Left colon (tissue), 2 donors: ENCODE measurements around the gene C20orf202. TPM values are rescaled to one million over a fixed set of nuclear protein-coding genes. Genes with fewer than 3 reads are reported as not detected.

Experiments
- ATAC-seq: fragments of 200-7000 bp; cut with Tn5 transposase; one replicate; pipeline ENCODE4 v1.9.1; 2020; ENCODE audit warnings: mild to moderate bottlenecking, moderate library complexity
- DNase-seq, 2 donors: peaks; one replicate each; pipeline ENCODE4 v3.0.0-alpha.2; 2020
- intact Hi-C, 2 donors: fragments of 100-400 bp; cut with DNase I in 1 of 2; cut with micrococcal nuclease in 1 of 2; formaldehyde crosslinking; loops; one replicate each; pipeline versions ENCODE4 v1.11.2 to v1.14.0; 2022; cut with DNase I, micrococcal nuclease
- total RNA-seq, 2 donors: library from RNA; stranded (reverse); fragmentation: NEBNext Ultra II Directional; extraction: Animal tissue kit (Norgen Biotek cat#: 25700); gene quantifications; one replicate each; pipeline ENCODE4 v1.2.1, GENCODE V29; 2021
- donor health status: DM: no; HTN: no; CAD: no.
- donor health status: DM: yes; HTN: yes; CAD: no.

C20orf202 gene
- total RNA-seq, 2 donors from 2014 or later: 0.18 to 0.59 TPM

DNA sequence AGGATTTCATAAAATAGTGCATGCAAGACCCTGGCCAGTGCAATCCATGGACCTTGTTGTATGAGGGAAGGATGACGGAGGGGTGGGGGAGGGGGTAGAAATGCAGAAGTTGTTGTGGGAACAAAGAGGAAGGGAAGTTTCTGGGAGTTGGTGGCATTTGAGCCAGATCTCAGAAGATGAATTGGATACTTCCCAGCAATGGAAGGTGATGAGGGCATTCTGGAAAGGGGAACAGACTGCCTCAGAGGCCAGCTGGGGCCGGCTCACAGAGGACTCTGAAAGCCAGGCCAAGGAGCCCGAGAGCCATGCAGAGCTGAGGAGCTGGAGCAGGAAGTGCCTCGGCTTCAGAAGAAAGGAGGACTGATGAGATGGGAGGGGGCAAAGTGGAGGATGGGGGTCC, 21.1 kb upstream of the C20orf202 start:
- DNase-seq: no peak
- intact Hi-C loops: no loop called here
- no peak for ATAC-seq

DNA sequence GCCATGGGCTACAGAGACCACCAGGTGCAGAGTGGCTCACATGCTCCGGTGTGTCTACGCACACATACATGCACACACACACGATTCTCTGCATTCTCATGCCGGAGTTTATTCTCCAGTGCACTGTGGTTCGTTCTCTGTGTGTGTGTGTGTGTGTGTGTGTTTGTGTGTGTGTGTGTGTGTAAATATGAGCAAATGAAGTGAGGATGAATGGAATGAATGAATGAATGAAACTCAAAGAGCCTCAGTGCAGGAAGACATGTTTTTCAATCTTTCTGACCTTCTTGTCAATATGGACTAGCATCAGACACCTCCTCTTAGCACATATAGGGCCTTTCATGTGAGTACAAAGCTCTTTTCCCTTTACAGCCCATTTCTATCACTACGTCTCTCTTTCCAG, 20.1 kb upstream of the C20orf202 start:
- intact Hi-C loops: no loop called here
- DNase-seq (no peak), ATAC-seq (no peak)

DNA sequence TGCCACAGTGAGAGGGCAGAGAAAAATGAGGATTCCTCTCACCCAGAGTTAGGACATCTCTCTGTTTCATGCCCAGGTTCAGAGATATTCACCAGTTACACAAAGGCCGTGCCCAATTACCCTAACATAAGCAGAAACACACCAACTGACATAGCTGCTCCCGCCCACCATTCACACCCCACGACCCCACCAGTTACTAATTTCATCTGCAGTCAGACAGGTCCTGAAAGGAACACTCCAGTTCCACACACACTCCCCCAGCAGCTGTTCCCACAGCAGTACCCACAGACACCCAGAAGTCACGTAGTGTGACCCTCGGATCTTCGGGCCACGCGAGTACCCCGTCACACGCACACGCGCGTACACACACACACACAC, 19.0 kb upstream of the C20orf202 start:
- ATAC-seq (no peak), DNase-seq (no peak)
- intact Hi-C loops: no loop called here

DNA sequence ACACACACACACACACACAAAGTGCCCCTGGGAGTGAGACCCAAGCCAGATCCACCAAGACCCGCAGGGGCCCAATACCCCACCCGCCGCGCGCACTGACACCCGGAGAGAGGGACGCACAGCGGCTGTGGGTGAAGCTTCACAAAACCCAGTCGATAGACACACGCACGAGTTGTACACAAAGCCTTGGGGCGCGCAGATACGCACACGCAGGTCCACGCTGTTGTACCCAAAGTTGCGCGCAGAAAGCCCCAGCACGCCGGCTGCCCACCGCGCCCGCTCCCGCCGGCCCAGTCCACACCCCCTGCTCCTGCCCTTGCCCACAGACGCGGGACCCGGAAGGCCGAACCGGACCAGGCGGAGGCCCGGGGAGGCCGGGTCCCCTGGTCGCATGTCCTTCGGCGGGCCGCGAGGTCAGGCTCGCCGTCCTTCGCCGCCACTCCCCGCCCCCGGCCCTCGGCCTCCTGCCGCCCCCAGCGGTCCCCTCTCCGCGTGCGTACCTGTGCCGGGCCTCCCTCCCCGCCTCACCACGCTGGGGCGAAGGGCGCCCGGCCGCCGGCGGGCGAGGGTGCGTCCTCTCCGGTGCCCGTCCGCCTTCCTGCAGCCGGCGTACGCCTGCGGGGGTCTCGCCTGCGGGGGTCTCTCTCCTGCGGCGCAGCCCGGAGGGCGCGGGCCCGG, 18.5 kb upstream of the C20orf202 start, which contains the start of gene TMEM74B:
TMEM74B (minus strand) TSS at position 344 of the 678 bp plus-strand sequence. CDS start 1,180 bp downstream, outside the sequence.
- intact Hi-C loops: no loop called here
- DNase-seq (peak in 1 of 2 donors; percentile 11), ATAC-seq (peak; percentile 42)

DNA sequence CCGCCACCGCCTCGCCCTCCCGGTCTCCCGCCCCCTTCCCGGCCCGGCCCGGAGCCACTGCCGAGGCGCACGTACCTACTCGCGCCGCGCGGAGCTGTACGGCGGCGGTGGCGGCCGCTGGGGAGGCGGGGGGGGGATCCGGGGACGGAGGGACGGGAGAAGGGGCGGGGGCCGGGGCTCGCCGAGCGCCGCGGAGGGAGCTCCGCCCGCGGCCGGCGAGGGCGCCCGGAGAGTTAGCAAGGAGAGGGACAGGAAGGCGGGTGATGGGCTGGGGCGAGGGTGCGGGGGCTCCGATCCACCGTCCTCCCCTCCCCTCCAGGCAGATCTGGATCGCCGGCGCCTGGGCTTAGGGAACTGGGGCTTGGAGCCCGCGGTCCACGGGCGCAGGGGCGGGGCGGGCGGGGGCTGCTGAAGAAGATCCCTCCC, 17.9 kb upstream of the C20orf202 start:
- DNase-seq: peak in 1 of 2 donors; percentile 10
- ATAC-seq: peak; percentile 38
- intact Hi-C loops: no loop called here

DNA sequence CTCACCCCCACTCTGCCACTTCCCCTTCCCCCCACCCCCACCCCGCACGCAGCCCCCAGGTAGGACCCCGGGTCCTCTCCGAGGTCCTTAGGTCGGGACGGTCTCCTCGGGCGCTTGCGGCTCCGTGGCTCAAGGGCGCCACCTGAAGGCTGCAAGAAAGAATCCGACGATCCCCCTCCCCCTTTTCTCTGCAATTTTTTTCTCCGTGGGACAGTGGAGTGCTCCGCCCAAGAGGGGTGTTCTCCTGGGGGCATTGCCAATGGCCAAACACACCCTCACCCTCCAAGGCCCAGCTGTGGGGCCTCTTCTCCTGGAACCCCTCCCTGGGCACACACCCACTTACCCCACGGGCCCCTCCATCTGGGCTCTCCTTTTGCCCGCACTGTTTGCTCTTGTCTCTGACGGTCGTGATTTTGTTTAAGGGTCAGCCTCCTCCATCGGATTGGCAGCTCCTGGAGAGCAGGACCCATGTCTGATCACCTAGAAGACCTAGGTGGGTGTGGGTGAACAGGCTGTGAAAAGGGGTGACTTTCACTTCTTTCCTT, 17.4 kb upstream of the C20orf202 start:
- ATAC-seq (peak; percentile 68), DNase-seq (peak; percentile 37 to 50)
- intact Hi-C loops: no loop called here

DNA sequence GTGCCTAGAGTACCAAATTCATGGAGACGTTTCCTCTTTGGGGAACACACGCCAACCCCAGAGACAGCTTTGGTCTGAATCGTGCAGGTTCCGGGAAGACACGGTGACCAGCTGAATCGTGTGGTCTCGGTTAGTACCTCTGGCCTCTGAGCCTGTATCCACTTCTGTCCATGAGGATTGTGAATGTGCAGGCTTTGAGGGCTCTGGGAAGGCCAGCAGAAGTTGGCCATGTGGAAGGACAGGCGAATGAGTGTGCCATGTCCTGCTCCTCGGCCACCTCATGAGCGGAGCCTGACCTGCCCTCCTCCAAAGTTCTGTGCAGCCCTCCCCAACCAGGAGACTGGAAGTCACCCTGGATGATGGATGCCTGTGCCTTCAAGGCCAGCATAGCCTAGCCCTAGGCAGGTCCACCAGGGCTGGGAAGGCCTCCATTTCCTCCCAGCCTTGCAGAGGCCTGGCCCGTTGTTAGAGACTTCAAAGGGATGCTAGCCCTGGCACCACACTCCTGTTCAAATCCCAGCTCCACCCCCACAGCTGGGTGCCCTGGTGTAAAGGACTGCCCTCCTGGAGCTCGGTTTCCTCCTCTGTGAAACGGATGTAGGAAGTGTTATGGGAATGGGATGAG, 16.8 kb upstream of the C20orf202 start:
- intact Hi-C loops: no loop called here
- ATAC-seq: no peak
- DNase-seq: no peak

DNA sequence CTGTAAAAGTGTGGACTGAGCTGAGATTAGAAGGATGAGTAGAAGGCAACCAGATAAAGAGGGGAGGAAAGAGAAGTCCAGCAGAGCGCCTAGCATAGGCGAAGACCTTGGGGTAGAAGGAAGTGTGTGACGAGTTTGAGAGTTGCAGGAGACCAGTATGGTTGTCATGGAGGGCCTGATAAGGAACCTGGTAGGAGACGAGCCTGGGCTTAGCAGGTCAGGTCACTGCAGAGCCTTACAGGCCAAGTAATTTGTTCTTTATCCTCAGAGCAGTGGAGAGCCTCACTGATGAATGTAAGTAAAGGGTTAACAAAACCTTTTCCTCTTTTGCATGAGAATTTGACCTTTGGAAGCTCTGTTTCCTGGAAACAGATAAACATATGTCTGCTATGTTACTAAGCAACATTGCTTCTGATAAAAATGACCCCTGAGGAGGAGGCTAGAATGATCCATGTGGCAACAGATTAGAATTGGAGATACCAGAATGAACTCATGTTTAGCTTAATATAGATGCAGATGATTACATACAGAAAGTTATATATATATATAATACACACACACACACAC, 15.6 kb upstream of the C20orf202 start:
- DNase-seq (no peak), ATAC-seq (peak; percentile 57)
- intact Hi-C loops: no loop called here

DNA sequence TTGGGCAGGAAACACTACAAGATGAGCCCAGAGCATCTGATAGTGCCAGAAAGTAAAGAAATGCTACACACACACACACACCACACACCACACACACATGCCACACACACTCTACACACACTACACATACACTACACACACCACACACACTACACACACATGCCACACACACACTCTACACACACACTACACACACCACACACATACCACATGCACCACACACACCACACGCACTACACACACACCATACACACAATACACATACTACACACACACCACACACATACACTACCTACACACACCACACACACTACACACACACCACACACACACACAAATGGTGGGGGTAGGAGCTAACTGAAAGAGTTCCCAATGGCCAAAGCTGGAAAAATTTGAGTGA, 14.9 kb upstream of the C20orf202 start:
- ATAC-seq: no peak
- no peak for DNase-seq
- intact Hi-C loops: no loop called here

DNA sequence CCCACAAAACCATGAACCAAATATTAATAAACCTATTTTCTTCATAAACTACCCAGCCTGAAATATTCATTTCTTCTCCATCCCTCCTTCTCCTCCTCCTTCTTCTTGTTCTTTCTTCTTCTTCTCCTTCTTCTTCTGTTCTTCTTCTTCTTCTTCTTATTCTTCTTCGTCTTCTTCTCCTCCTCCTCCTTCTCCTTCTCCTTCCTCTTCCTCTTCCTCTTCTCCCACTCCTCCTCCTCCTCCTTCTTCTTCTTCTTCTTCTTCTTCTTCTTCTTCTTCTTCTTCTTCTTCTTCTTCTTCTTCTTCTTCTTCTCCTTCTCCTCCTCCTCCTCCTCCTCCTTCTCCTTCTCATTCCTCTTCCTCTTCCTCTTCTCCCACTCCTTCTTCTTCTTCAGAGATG, 13.4 kb upstream of the C20orf202 start:
- ATAC-seq (no peak), DNase-seq (no peak)
- intact Hi-C loops: no loop called here

DNA sequence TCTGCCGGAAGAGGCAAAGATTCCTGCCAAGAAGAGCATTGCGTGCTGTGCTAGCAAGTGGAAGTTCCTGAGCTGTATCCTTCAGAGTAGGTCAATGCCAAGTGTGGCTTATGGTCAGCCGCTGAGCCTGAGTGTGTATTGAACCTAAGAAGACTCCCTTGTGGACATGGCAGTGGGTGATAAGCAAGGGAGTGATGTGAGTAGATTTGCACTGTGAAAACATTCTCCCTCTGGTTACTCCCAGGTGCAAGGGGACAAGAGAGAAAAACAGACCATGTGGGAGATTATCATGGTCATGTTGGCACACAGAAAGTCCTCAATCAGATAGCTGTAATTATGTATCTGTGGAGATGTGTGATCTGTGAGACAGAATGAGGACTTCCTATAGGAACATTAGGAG, 12.4 kb upstream of the C20orf202 start:
- ATAC-seq: no peak
- DNase-seq: no peak
- intact Hi-C loops: no loop called here

DNA sequence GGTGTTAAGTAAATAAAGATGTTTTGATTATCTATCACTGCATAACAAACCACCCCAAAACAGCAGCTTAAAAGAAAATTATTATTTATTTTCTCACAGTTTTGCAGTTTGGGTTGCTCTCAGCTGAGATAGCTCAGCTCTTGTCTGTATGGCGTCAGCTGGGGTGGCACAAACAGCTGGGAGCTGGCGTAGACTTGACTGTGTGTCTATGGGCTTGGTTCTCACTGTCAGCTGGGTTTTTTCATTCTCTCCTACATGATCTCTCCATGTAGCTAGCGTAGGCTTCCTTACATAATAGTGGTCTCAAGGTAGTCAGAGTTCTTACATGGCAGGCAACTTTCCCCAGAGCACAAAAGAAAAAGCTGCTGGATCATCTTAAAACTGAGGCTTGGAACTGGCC, 12.0 kb upstream of the C20orf202 start:
- intact Hi-C loops: no loop called here
- no peak for ATAC-seq

DNA sequence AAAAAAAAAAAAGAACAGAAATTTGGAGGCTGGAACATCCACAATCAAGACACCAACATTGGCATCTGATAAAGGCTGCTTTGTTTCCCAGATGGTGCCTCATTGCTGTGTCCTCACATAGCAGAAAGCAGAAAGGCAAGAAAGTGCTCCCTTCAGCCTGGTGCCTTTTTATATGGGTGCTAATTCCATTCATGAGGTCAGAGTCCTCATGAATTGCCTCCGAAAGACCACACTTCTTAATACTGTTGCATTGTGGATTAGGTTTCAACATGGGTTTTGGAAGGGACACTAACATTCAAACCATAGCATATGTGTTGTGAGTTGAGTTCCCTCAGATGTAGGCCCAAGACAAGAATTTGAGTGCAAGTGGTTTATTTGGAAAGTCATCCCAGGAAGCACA, 8.0 kb upstream of the C20orf202 start:
- ATAC-seq (no peak), DNase-seq (no peak)
- intact Hi-C loops: no loop called here

More for the DNA sequence above, 12.0 kb upstream of the C20orf202 start:
- no peak for DNase-seq

DNA sequence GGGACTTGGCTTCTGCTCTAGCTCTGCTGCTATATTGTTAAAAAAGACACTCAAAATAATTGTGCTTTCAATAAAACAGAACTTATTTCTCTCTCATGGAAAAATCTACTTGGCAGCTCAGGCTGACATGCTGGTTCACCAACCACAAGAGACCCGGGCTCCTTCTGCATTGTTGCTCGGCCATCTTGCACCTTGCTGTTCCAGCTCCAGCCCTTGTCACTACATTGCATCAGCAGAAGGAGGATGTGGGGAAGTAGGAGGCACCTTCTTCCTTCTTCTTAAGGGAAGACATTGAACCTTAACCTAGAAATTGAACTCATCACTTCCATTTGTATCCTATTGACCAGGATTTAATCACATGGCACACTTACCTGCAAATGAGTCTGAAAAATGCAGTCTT, 6.6 kb upstream of the C20orf202 start:
- no peak for ATAC-seq
- no peak for DNase-seq
- intact Hi-C loops: no loop called here

DNA sequence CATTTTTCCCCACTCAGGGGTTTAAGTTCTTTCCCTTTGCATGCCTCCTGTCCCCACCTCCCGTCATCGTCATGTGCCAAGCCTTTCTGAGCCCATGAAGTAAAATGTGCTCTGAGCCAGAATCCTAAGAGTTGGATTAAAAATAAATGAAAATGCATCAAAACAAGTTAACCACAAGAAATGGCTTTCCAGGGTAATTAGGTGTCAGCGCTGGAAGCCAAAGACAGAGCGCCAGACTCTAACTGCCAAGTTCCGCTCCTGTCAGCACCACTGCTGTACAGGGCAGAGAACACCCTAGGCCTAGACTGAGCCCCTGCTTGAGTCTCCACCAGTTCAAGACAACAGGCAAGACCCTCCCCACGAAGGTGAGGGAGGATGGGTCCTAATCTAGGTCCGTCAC, 5.5 kb upstream of the C20orf202 start:
- intact Hi-C loops: no loop called here
- no peak for ATAC-seq
- DNase-seq: no peak

DNA sequence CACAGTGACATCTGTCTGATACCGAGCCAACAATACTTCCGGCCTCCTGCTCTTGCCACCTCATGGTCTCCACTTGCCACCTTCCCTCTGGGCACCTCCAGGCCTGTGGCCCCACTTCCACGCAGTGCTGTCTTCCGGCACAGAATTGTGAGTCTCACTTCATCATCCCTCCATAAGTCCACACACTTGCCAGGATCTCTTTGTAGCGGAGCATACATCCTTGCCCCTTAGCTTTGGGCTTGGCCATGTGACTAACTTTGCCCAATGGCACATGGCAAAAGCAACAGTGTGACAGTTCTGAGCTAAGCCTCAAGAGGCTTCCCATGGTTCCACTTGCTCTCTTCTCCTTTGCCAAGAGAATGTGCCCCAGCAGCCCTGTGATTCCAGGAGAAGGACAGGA, 4.5 kb upstream of the C20orf202 start:
- no peak for ATAC-seq
- DNase-seq: no peak
- intact Hi-C loops: no loop called here

DNA sequence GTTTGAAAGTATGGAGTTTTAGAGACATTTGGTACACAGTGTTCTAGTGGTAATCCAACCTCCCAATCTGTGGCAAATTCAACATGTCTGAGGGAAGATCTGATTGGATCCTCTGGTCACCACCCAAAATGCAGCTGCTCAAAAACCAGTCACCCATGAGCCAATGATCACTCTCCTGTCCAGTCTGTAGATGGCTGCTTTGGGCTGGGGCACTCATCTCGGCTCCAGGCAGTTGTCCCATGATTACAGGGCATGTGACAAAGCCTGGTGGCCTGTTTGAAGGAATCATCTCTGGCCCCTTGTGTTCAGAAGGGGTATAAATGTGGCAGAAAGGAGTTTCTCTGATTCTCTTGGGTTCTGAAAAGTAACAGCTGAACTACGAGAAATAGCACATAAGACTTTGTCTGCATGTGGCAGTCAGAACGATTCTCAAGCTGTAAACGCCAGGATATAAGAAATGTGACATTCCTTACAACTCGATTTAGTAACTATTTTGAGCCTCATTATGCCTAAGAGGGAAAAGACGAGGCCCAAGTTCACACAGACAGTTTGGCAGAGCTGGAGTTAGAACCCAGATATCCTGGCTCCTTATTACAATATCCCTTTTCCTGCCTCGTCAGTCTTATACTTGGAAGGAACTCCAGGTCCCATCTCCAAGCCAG, 3.9 kb upstream of the C20orf202 start:
- ATAC-seq (no peak), DNase-seq (no peak)
- intact Hi-C loops: no loop called here

DNA sequence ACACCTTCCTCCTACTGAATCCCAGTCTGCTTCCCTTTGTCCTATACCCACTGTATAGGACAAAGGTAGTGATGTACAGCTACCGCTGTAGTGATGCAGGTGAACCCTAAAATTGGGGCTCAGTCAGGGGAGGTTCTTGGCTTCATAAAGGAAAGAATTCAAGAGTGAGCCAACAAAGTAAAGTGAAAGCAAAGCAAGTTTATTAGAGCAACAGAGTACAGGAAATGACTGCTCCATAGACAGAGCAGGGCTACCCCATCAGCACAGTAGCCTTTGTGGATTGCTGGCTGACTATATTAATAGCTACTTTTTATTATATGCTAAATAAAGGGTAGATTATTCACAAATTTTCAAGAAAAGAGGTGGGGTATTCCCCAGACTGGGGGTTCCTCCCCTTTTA, 3.3 kb upstream of the C20orf202 start:
- intact Hi-C loops: loop anchor here in 1 of 2 donors (10.0 kb wide), 1 partner anchor 95 kb away; no protein-coding TSS in a partner anchor
- no peak for ATAC-seq

DNA sequence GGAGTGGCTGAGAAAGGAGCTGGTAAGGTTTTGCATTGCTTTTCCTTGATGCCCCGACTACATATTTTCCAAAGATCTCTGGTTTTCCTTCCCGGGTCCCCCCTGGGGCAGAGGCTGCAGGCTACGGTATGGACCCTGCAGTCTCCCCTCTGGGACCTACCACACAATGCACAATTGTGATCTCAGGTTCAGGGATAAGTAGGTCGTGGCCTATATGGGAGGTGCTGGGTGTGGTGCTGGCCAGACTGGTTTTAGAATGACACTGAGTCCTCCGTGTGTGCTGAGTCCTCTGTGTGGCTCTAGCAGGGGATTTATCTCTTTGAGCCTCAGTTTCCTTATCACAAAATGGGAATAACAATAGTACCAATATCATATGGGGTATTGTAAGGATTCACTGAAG, 376 bp downstream of the C20orf202 start:
- DNase-seq (no peak), ATAC-seq (peak; percentile 81)
- intact Hi-C loops: loop anchor here in 1 of 2 donors (10.0 kb wide), 1 partner anchor 99 kb away; no protein-coding TSS in a partner anchor

More for the DNA sequence above, 3.3 kb upstream of the C20orf202 start:
- no peak for DNase-seq
